BE2C (cell line): Measurements from ENCODE around the gene FAM170A.

Experiments
- DNase-seq: peaks from one replicate; pipeline ENCODE4 v3.0.0-alpha.2; 2020
- H3K27me3 ChIP-seq: fragments of 250-450 bp; sonication (Bioruptor Pico); 2 replicates; pipeline ENCODE4 v1.5.1; 2020; ENCODE audit warnings: mild to moderate bottlenecking
- H3K36me3 ChIP-seq: fragments of 250-450 bp; sonication (Bioruptor Pico); 2 replicates; pipeline ENCODE4 v1.5.1; 2020; ENCODE audit warnings: mild to moderate bottlenecking
- H3K4me1 ChIP-seq: fragments of 250-450 bp; sonication (Bioruptor Pico); 2 replicates; pipeline ENCODE4 v1.5.1; 2020
- H3K4me3 ChIP-seq: 2 replicates; pipeline ENCODE4 v1.5.1; 2011; ENCODE audit warnings: low read depth, low read length
- H3K9me3 ChIP-seq: fragments of 250-450 bp; sonication (Bioruptor Pico); 2 replicates; pipeline ENCODE4 v1.5.1; 2020
- CTCF ChIP-seq: IDR thresholded peaks from 2 replicates; pipeline ENCODE4 v1.5.1; 2012; ENCODE audit warnings: mild to moderate bottlenecking, low read depth, low read length

The FAM170A gene

DNA sequence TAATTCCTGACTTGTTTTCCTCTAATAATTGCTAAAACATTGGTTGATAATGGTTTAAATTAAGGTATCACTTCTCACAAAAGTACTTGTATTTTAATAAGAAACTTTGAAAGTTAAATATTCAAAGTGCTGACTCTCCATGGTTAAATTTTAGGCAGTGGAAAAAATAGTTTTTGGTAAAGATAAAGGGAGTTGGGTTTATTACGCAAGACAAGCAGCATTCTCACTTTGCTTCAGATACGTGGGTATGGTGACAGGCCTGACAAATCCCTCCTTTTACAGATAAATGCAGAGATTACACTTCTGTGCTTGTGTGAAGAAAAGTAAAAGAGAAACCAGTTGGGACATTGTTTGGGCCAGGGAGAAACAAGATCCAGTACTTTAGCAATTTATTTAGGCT is 14.5 kb upstream of the FAM170A start:
- no peaks in the 10 kb centered on the region for H3K27me3 ChIP-seq
- H3K4me3 ChIP-seq: no peak overlapping the region
- no peak for DNase-seq
- H3K9me3 ChIP-seq: no peaks in the 10 kb centered on the region
- no peak for TF ChIP-seq CTCF
- H3K36me3 ChIP-seq: no peaks in the 10 kb centered on the region
- H3K4me1 ChIP-seq: no peaks in the 10 kb centered on the region

- DNase-seq: no peak
Observed at GRCh38 chr5:119626086-119626485, 3.3 kb upstream of the FAM170A start.

DNA sequence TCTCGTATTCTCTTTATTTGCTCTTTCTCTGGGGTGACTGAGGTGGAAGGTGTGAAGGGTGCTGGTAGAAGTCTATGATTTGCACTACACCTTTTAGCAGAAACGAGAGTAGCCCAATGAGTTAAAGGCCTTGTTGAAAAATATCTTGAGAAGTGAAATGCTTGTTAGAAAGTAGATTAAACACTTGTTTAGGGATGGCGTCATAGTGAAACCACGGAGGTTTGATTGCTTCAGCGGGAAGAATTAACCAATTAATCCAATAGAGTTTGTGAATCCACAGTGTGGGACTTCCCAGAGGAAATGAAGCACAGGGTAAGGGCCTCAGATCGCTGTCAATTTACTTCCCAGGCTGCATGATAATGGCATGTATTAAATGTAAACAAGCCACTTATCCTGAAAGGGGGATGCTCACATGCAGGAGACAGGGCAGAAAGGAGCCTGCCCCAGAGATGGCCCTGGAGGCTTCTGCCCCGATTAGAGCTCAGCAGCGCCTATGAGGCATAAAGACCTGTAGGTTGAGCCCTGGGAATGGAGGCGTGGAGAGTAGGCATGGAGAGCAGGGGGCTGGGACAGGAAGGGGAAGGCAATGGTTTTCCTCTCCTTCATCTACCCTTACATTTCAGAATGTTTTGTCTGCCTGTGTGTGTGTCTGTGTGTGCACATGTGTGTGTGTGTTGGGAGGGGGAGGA is 1.5 kb downstream of the FAM170A start:
- Histone ChIP-seq H3K4me1 (no peaks in the 10 kb centered on the region), H3K4me3 (no peak overlapping the region), H3K9me3 (no peaks in the 10 kb centered on the region), H3K27me3 (no peaks in the 10 kb centered on the region), H3K36me3 (no peaks in the 10 kb centered on the region)
- no peak for TF ChIP-seq CTCF
- no peak for DNase-seq

More at GRCh38 chr5:119626086-119626485, 3.3 kb upstream of the FAM170A start:
- no peak for TF ChIP-seq CTCF
- no peaks in the 10 kb centered on the region for H3K4me1 ChIP-seq
- no peaks in the 10 kb centered on the region for H3K36me3 ChIP-seq
- no peak overlapping the region for H3K4me3 ChIP-seq
- no peaks in the 10 kb centered on the region for H3K9me3 ChIP-seq
- H3K27me3 ChIP-seq: no peaks in the 10 kb centered on the region

GRCh38 chr5:119631660-119632059 is 2.3 kb downstream of the FAM170A start:
- Histone ChIP-seq H3K4me1 (no peaks in the 10 kb centered on the region), H3K36me3 (no peaks in the 10 kb centered on the region), H3K9me3 (no peaks in the 10 kb centered on the region), H3K27me3 (no peaks in the 10 kb centered on the region), H3K4me3 (no peak overlapping the region)
- DNase-seq: no peak
- TF ChIP-seq CTCF: no peak

GRCh38 chr5:119651486-119651885 is 22.1 kb downstream of the FAM170A start:
- DNase-seq: no peak
- TF ChIP-seq CTCF: no peak

GRCh38 chr5:119655061-119655460 is 25.7 kb downstream of the FAM170A start:
- Histone ChIP-seq H3K4me1 (no peaks in the 10 kb centered on the region), H3K4me3 (no peak overlapping the region), H3K27me3 (no peaks in the 10 kb centered on the region), H3K36me3 (no peaks in the 10 kb centered on the region), H3K9me3 (no peaks in the 10 kb centered on the region)
- DNase-seq: no peak
- TF ChIP-seq CTCF: no peak

More at GRCh38 chr5:119651486-119651885, 22.1 kb downstream of the FAM170A start:
- H3K4me3 ChIP-seq: no peak overlapping the region
- no peaks in the 10 kb centered on the region for H3K9me3 ChIP-seq
- no peaks in the 10 kb centered on the region for H3K36me3 ChIP-seq
- H3K4me1 ChIP-seq: no peaks in the 10 kb centered on the region
- no peaks in the 10 kb centered on the region for H3K27me3 ChIP-seq
